ENCODE results near the gene MIGA2.

The MIGA2 gene

DNA sequence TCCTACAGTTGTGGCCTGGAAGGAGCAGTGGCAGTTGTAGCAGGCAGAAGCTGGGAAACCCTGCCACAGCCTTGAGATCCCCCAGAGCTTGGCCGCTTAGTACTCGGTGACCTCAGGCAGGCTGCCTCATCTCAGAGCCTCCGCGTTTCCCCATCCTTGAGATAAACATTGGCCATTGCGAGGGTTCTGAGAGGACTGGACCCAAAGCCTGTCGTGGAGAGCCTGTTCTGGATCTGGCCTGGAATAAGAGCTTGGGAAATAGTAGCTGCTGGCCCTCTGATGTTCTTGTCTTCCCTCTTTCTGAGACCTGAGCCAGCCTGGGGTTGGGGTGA lies 1.3 kb downstream of the MIGA2 start:
- no peak for DNase-seq

GRCh38 chr9:129038109-129038852 lies 1.9 kb downstream of the MIGA2 start:
- no peak for DNase-seq

DNA sequence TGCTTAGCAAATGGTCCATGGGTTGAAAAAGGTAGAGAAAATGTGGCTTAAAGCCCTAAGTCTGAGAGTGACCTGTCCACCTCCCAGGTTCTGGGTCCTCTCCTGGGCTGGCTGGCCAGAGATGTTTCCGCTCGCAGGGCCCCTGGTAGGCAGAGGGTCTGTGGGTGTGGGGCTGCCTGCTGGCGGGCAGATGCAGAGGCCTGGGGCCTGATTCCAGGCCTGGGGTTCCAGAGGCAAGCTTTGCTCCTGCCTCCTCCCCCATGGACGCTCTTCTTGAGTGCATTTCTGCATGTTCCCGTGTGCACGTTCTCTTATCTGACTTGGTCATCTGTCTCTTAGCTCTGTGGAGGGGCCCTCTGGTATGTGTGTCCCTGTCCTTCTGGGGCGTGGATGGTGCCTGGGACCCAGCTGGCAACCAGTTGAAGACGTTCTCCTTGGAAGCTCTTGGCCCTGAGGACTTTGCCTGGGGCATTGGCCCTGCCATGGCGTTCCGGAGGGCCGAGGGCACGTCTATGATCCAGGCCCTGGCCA lies 3.8 kb downstream of the MIGA2 start:
- DNase-seq: no peak

DNA sequence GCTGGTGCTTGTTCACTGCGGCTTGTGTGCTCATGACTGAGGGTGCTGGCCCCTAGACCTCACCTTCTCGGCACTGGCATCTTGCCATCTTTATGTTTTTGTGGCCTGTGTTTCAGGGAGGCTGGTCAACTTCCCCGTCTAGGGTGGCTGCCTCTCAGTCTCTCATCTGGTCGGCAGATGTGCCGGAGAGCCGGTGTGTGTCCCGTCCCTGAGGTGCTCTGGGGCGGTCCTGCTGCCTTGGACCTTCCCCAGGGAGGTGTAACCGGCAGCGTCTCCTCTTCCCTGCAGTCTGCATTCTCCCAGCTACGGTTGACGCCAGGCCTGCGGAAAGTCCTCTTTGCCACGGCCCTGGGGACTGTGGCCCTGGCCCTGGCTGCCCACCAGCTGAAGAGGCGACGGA lies 5.6 kb downstream of the MIGA2 start:
- DNase-seq: no peak

DNA sequence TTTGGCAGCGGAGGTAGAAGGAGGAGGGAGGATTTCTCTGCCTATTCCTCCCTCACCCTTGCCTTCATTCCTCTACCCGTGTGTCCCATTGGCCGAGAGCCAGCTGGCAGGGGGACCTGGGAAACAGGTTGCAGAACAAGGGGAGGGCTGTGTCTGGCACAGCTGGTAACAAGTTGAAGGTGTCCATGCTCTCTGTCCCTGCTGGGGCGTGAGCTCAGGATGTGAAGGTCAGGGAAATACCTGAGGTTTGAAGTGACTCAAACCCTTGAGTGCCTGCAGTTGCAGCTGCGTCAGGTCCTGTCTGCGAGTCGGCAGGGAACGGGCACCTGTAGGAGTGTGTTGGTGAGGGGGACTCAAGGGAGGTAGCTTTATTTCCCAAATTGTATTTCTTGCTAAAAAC lies 16.2 kb downstream of the MIGA2 start:
- DNase-seq: no peak

GRCh38 chr9:129053020-129053419 lies 16.6 kb downstream of the MIGA2 start:
- no peak for DNase-seq

DNA sequence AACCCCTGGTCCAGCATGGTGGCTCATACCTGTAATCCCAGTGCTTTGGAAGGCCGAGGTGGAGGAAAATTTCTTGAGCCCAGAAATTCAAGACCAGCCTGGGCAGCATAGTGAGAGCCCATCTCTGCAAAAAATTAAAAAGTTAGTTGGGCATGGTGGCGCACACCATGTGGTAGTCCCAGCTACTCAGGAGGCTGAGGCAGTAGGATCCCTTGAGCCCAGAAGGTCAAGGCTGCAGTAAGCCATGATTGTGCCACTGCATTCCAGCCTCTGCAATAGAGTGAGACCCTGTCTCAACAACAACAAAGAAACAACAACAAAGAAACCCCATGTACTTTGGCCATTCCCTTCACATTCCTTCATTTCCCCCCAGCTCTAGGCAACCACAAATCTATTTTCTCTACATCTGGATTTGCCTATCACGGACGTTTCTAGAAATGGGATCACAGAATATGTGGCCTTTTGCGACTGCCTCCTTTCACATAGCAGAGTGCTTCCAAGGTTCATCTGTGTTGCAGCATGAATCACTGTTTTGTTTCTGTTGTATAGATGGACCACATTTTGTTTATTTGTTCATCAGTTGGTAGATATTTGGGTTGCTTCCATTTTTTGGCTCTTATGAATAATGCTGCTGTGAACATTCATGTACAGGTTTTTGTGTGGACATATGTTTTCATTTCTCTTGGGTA lies 17.9 kb downstream of the MIGA2 start:
- DNase-seq: no peak

GRCh38 chr9:129058965-129059795 lies 22.8 kb downstream of the MIGA2 start:
- no peak for DNase-seq

- DNase-seq: no peak
Observed at GRCh38 chr9:129059796-129060785, 23.7 kb downstream of the MIGA2 start.

DNA sequence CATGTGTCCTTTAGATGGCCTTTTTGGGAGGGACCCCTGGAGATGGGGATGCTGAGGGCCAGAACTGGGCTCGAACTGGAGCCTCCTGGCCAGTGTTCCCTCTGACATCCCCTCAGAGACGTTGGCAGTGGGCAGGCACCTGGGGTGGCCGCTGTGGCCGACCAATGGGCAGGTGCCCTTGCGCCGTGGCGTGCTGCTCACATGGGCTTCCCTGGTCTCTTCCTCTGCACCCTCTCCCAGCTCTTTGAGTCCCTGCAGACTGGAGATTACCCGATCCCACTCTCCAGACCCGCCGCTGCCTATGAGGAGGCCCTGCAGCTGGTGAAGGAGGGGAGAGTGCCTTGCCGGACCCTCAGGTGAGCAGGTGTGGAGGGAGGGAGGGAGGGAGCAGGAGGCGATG lies 24.6 kb downstream of the MIGA2 start:
- no peak for DNase-seq

- no peak for DNase-seq
Observed at GRCh38 chr9:129063061-129063460, 26.6 kb downstream of the MIGA2 start.

DNA sequence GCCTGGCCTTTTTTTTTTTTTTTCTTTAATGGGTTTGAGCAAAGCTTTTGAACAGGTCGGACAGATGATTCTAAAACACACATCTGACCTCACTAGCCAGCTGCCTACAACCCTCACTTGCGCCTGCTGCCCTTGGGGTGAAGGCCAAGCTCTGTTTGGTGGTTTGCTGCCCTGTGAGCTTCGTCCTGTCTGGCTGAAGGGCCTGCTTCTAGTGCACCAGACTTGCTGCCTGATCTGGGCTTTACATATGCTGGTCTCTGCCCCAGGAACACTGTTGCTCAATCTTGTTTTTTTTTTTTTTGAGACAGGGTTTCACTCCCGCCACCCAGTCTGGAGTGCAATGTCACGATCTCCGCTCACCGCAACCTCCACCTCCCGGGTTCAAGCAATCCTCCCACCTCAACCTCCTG lies 28.1 kb downstream of the MIGA2 start:
- DNase-seq: no peak

GRCh38 chr9:129068110-129068509 lies 31.7 kb downstream of the MIGA2 start:
- no peak for DNase-seq

GRCh38 chr9:129068990-129069861 lies 32.8 kb downstream of the MIGA2 start:
- DNase-seq: no peak

DNA sequence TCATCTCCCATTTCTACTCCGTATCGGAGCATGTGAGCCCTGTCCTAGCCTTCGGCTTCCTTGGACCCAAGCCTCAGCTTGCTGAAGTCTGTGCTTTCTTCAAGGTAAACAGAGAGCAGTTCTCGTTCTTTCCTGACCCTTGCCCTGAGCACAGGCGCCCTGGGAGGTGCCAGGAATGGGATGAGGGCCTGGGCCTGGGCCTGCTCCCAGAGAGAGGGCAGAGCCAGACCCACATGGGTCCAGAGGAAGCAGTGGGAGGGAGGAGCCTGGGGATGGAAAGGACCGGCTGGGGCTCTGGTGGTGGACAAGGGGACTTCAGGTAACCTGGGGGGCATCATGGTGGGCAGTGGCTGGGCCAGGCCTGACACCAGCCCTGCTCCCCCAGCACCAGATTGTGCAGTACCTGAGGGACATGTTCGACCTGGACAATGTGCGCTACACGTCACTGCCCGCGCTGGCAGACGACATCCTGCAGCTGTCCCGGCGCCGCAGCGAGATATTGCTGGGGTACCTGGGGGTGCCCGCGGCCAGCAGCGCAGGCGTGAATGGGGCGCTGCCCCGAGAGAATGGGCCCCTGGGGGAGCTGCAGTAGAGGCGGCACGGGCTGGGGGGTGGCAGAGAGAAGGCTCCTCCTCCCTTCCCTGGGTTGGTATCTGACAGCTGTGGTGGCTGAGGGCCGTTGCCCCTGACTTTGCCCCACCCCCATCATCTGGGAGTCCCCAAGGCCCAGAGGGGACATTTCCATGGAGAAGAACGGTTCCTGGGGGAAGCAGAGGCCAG lies 33.6 kb downstream of the MIGA2 start:
- no peak for DNase-seq

DNA sequence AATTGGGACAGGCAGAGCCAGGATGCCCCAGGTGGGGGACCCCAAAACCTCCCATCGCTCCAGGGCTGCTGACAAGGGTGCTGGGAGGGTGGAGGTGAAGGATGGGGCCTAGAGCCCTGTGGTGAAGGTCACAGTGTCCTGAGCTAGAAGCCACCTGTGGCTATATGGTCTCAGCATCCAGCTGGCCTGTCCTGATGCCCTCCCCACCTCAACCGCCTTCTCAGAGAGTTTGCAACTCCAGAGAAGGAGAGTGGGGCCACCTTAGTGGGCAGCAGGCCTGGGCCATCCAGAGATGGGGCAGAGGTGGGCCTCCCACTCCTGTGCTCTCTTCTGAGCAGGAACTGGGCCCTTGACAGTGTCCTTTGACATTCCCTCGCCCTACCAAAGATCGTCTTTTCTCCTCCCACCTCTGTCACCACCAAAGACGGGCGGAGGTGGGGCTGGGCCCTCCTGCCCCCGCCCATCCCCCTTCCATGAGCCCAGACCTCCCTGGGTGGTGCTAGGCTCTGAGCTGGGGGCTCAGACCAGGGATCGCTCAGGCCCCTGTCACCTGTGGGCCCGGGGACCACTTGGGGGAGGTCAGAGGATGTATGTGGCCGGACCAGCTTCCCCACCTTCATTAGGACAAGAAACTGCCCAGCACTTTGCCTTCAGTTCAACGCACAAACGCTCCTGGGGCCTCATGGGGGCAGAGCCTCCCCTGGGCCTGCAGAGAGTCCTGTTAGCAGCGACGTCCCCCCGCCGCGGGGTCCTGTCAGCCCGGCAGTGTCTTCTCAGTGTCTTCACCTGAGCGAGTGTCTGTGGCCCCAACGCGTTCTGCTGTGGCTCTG lies 34.5 kb downstream of the MIGA2 start:
- no peak for DNase-seq

DNA sequence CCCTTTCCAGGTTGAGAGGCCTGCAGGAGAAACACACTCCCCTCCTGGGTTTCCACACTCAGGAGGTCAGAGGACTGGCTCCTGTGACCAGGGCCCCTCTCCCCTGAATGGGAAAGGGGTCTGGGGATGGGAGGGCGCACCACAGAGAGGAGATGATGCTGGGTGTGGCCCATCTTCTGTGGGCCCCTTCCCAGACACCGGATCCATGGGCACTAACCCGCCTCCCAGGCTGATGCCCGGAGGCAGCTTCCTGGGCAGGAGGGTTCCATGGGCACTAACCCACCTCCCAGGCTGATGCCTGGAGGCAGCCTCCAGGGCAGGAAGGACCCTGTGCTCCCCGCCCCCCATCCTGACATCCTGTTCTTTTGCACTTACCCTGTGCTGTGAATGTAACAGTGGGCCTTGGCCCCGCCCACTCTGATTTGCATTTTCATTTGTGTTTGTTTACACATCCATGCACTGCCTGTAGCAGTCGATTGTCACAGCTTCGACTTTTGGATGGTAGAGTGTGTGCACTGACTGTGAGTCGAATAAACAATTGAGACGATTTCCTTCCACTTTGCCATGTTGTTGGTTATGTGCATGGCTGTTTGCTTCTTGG lies 35.2 kb downstream of the MIGA2 start:
- peak; percentile 38 for DNase-seq

GRCh38 chr9:129072171-129072570 lies 35.7 kb downstream of the MIGA2 start:
- DNase-seq: no peak

GRCh38 chr9:129073404-129073803 lies 37.0 kb downstream of the MIGA2 start:
- DNase-seq: no peak

Measured in NCI-H1048 (cell line).